HTERT RPE-1 (cell line): ENCODE results near the gene KRTAP9-6.

Experiments used
- in situ Hi-C: fragments of 300-500 bp; cut with MboI; formaldehyde crosslinking; loops from 4 replicates; pipeline ENCODE4 v1.14.3; 2020; ENCODE audit warnings: low sequenced_read_pairs

Gene KRTAP9-6

DNA sequence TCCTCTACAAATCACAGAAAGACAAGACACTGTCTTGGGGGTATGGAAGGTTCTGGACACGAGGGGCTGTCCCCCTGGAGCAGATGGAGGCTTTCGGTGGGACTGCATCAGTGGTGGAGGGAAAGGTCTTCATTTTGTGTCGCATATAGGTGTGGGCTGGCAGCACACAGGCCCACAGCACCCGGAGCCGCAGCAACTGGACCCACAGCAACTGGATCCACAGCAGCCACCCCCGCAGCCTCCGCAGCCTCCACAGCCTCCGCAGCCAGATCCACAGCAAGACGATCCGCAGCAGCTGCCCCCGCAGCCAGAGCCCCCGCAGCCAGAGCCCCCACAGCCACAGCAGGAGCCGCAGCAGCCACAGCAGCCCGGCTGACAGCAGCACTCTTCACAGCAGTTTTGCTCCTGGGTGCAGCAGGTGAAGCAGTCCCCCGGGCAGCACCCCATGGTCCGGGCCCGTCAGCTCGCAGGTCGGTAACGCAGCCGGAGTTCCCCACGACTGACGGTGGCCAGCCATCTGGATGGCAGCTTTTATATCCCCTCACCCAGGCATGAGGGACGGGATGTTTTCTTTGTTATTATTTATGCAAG is 50.1 kb downstream of the KRTAP9-6 start, which contains the start of gene KRTAP17-1:
Gene KRTAP17-1, minus strand, starts transcription at position 507 of the 591 bp plus-strand sequence. Its CDS starts 60 bp downstream, at position 447.
- in situ Hi-C loops = no loop called here
